GM12801 (cell line): ENCODE data around the gene IRF1.

ENCODE experiments used
- TF ChIP-seq, protein P1 (sequence below): IDR thresholded peaks from one replicate; pipeline ENCODE4 v1.5.1; 2011; ENCODE audit warnings: control low read depth; ENCODE audit not compliant: insufficient read length; ENCODE audit errors: extremely low read depth

IRF1 gene

DNA sequence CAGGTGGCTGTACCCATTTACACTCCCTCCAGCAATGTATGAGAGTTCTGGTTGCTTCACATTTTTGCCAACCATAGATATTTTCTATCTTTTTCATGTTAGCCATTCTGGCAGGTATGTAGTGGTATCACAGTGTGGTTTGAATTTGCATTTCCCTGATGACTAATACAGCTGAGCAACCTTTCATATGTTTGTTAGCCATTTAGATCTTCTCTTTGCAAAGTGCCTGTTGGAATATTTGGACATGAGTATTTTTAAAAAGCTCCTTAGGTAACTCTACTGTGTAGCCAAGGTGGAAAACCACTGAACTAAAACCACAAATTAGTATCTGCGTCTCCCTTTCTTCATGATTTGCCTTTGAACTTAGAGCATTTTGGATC, 31.9 kb downstream of the IRF1 start:
- TF ChIP-seq, protein P1, sequence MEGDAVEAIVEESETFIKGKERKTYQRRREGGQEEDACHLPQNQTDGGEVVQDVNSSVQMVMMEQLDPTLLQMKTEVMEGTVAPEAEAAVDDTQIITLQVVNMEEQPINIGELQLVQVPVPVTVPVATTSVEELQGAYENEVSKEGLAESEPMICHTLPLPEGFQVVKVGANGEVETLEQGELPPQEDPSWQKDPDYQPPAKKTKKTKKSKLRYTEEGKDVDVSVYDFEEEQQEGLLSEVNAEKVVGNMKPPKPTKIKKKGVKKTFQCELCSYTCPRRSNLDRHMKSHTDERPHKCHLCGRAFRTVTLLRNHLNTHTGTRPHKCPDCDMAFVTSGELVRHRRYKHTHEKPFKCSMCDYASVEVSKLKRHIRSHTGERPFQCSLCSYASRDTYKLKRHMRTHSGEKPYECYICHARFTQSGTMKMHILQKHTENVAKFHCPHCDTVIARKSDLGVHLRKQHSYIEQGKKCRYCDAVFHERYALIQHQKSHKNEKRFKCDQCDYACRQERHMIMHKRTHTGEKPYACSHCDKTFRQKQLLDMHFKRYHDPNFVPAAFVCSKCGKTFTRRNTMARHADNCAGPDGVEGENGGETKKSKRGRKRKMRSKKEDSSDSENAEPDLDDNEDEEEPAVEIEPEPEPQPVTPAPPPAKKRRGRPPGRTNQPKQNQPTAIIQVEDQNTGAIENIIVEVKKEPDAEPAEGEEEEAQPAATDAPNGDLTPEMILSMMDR: no peak

DNA sequence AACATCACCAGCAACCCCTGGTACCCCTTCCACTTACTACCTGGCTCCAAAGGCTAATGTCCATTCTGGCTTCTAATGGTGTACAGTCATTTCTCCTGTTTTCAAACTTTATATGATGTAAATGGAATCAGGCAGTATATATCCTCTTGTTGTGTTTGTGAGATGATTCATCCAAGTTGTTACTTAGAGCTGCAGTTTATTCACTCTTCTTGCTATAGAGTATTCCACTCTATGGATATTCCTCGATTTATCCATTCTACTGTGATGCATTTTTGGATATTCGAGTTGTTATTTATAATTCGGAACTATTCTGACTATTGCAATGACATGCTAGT, 32.4 kb downstream of the IRF1 start:
- TF ChIP-seq, protein P1: no peak

DNA sequence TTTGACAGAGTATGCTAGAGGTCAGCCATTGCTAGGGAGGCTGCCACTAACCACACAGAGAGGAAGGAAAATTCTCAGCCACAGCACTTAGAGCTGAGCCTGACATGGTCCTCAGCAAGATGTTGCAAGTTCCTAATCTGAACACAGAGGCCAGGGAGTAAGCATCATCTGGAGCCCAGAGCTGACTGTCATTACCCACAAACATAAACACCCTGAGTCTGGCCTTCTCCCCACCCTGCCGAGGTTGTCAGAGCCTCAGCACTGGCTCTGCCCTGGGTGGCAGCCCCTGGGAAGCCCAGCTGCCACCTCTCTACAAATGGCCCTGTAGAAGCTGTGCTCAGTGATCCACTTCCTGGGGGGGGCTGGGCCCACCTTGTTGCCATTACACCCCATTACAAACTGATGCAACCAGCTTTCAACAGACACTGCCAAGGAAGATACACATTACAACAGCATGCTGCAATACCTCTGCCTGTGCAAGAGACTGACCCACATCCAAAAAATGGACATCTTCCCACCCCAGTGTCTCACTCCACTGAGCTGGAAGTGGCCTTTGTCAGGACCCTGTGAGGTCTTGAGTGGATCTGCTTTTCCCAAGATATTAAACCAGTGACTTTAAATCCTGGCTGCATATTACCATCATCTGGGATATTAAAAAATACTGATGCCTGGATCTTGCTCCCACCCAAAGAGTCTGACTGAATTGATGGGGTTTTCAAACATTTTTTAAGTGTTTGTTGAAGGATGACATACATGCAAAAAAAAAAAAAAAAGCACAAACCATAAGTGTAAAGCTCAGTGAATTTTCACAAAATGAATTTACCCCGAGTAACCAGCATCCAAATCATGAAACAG, 33.0 kb downstream of the IRF1 start:
- TF ChIP-seq, protein P1: no peak

DNA sequence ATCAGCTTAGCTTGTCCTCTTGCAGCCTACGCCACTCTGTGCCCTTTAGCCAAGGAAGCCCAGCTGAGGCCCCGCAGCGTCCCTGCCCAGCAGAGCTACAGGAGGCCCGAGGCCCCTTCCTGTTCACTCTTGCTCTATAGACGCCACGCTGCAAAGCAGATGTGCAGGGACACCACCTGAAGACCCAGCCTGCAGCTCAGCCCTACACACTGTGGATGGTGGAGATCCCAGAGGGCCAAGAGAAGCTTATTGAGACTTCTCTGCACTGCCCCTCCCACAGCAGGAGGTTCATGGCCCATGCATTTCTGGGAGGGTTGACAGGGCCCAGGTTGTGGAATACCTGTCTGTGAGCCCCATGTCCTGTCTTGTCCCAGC, 33.6 kb downstream of the IRF1 start:
- TF ChIP-seq, protein P1: no peak

DNA sequence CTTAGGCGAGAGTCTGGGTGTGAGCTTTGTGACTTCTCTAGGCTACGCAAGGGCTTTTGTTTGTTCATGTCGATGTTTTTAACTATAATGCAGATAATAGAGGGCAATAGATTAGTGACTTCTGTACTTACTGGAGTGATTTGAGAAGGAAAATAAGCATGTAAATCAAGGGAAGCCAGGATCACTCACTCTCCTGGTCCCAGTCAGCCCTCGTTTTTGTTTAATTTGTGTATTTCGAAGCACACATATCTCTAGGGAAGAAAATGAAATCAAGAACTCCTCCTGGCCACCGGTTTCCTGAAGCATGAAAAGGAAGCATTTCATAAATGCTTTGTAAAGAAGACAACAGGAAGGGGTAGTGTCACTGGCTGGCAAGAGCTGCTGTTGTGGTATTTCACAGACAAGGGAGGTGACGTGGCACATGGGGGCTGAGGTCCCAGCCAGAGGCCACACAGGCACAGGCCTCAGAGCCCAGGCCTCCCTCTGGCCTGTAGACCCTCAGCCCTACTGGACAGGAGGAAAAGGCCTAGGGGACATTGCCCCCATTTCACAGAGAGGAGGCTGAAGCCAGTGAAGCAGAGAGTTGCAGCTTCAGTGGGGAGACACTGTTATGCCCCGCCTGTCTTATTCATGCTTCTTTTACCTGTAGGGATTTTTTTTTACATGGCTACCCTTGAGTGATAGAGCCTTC, 34.1 kb downstream of the IRF1 start:
- TF ChIP-seq, protein P1: no peak

DNA sequence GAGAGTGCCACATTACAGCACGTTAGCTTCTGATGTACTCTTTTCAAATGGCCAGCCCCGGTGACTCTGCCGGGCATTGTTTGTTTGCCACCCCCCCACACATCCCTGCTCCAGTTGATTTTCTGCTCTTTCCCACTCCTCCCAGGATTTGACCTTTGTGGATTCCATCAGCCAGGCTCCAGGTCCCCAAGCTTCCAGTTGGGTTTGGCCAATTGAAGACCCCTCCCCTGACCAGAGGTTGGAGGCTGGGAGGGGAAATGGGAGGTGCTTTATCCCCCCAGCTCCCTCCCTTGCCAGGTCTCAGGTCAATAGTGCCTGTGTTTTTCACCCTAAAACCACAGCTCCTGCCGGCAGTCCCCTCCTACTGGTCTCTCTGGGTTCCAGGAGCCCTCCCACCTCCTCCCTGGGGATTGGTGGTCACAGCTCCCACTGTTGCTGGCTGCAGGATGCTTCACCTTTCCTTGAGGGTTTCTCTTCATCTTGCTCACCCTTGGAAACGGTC, 34.9 kb downstream of the IRF1 start:
- TF ChIP-seq, protein P1: no peak

DNA sequence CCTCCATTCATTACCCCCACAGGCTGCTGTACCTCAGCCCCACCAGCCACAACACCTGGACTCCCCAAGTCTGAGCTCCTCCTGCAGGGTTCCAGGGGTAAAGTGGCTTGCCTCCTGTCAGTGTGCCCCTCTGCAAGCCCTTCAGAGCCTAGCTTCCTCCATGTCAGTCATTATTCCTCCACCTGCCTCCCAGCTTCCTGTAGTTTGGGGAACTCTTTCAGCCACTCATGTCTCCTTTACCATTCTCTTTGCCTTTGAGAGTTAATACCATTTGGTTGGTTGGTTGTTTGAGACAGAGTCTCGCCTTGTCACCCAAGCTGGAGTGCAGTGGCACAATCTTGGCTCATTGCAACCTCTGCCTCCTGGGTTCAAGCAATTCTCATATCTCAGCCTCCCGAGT, 36.2 kb downstream of the IRF1 start:
- TF ChIP-seq, protein P1: no peak
